Airway epithelial cell (primary cell): ENCODE data around the gene U2AF1L4. TPM values are rescaled to one million over a fixed set of nuclear protein-coding genes. Genes with fewer than 3 reads are reported as not detected.

Experiments used
- total RNA-seq: library from RNA; depleted of rRNA; stranded (reverse); fragments of >200 nt; gene quantifications from 2 replicates; pipeline ENCODE4 v1.2.3, GENCODE V29; 2015

The U2AF1L4 gene, protein sequence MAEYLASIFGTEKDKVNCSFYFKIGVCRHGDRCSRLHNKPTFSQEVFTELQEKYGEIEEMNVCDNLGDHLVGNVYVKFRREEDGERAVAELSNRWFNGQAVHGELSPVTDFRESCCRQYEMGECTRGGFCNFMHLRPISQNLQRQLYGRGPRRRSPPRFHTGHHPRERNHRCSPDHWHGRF
- 7.9 and 9.1 TPM in 2 replicates for total RNA-seq

GRCh38 chr19:35745328-35746086 lies at the start of gene U2AF1L4, which contains the start of gene PSENEN:
TSS of gene U2AF1L4 (minus strand) at chr19:35745418. CDS start at chr19:35745391, 27 bp downstream.
TSS of gene PSENEN (plus strand) at chr19:35745651. CDS start at chr19:35745931, 280 bp downstream.

GRCh38 chr19:35775298-35776101 lies 30.3 kb upstream of the U2AF1L4 start, which contains the start of gene ARHGAP33:
TSS of gene ARHGAP33 (plus strand) at chr19:35775564. CDS start at chr19:35775659, 95 bp downstream.

GRCh38 chr19:35757749-35758608 lies 12.8 kb upstream of the U2AF1L4 start, which contains the start of gene PROSER3:
TSS of gene PROSER3 (plus strand) at chr19:35758176. CDS start at chr19:35758216, 40 bp downstream.

GRCh38 chr19:35756377-35757230 lies 11.4 kb upstream of the U2AF1L4 start, which contains the start of gene HSPB6:
TSS of gene HSPB6 (minus strand) at chr19:35757029. CDS start at chr19:35757008, 21 bp downstream.

DNA sequence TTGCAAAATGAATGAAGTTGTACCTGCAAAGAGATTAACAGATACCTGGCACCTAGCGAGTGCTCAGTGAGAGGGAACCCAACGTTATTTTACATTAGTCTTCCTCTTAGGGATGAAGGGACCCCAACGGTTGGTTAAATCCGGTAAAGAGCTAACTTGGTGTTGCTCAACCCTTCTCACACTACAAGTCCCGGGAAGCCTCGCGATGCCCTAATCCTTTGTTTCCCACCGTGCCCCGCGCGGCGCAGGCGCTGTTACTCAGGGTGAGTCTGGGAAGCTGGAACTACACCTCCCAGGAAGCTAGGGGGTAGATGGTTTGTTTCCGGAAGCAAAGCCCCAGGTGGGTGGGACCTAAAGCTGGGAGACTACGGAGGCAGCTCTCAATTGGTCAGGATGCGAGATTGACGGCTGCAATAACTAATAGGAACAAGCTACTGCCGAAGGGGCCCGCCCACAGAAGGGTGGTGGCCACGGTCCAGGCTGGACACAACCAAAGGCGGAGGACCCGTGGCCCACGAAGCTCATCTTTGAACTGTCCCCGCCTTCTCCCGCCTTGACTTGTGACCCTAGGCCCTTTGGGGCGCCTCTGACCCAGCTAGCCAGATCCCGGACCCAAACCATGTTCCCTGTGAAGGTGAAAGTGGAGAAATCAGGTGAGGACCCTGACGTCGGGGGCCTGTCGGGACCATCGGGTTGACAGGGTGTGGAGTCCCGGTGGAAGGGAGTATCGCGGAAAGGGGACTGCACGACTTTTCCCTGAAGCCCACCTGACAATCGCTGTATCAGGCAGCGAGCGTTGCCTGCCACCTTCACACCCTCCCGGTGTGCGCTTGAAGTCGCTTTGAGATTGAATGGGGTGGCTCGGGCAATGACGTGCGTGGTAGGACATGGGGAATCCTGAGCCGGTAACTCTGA lies 3.1 kb upstream of the U2AF1L4 start, which contains the start of gene LIN37:
Gene LIN37 (plus strand): TSS at position 471 of the 915 bp plus-strand sequence. CDS start 149 bp downstream, at position 620.

DNA sequence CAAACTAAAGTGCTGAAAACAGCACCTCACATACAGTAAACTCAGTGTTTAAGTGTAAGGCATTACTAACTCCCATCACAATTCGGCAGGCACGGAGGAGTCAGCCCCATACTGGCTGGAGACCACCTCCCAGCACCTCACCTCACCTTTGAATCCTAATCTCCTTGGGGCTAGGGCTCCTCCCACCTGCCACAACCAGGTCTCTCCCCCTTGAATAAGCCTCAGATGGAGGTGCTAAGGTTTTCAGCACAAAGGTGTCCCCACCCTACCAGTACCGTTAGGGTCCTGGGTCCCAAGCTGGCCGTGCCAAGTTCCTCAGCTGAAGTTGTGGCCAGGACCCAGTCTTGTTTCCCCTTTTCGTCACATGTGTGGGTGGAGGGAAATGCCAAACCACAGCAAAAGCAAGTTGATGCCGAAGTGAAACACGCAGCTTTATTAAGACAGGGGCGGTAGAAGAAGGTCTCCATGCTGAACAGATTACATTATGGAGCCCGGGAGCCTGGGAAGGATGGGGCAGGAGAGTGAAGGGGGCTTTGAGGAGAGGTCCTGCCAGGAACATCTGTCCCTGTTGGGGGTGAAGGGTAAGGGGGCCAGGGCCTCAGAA lies 3.0 kb downstream of the U2AF1L4 start, which contains the start of gene IGFLR1:
Gene IGFLR1 (minus strand): TSS at position 332 of the 604 bp plus-strand sequence. CDS start 1,272 bp downstream, outside the sequence.

DNA sequence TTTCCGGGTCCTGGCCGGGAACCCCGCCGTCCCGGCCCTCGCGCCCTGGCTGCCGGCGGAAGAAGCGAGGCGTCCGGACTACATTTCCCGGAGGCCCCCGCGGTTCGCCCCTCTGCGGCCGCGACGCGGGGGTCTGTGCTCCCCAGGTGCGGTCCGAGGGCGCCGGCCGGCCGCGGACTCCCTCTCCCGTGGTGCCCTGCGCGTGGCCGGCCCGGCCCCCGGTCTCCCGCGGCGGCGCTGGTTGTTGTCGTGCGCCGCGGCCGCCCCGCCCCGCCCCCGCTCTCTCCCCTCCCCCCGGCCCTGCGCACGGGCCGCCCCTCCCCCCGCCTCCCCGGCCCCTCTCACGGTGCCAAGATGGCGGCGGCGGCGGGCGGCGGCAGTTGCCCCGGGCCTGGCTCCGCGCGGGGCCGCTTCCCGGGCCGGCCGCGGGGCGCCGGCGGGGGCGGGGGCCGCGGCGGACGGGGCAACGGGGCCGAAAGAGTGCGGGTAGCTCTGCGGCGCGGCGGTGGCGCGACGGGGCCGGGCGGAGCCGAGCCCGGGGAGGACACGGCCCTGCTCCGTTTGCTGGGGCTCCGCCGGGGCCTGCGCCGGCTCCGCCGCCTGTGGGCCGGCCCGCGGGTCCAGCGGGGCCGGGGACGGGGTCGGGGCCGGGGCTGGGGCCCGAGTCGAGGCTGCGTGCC lies 27.4 kb downstream of the U2AF1L4 start, which contains the start of gene KMT2B:
Gene KMT2B (plus strand): TSS at position 339 of the 680 bp plus-strand sequence. CDS start 16 bp downstream, at position 355.

DNA sequence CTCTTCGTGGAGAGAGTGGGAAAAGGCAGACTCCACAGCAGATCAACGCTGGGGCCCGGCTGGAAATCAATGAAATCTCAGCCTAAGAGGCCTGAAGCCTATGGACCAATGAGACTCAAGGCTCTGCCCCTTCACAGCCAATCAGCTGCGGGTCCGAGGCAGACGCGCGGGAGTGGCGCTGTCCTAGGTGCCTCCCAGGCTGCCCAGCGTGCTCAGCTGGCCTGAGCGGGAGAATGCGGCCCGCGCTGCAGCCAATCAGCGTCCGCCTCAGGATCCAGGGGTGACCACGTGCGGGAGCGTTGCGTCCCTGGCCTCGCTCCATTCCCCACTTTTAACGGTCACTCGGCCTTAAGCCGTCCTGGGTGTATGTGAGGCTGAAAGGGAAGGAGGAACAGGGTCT lies 41.0 kb downstream of the U2AF1L4 start, which contains the start of gene ZBTB32:
Gene ZBTB32 (plus strand): TSS at position 341 of the 400 bp plus-strand sequence. CDS start 10,069 bp downstream, outside the sequence.

Other genes with a start within 250 kb of the U2AF1L4 start
- gene DMKN, start 231.8 kb downstream of the U2AF1L4 start, total RNA-seq: 490 and 661 TPM in 2 replicates
- gene SBSN, start 217.1 kb downstream of the U2AF1L4 start, total RNA-seq: 62.1 and 80.8 TPM in 2 replicates
- not detected in 2 replicates for gene GAPDHS, start 212.0 kb downstream of the U2AF1L4 start, total RNA-seq
- 116 and 138 TPM in 2 replicates for gene TMEM147, start 199.8 kb downstream of the U2AF1L4 start, total RNA-seq
- not detected in 2 replicates for gene ATP4A, start 181.8 kb downstream of the U2AF1L4 start, total RNA-seq
- gene PMIS2, start 159.2 kb downstream of the U2AF1L4 start, total RNA-seq: not detected in 2 replicates
- gene HAUS5, start 132.7 kb downstream of the U2AF1L4 start, total RNA-seq: 10.9 TPM in 2 replicates
- gene RBM42, start 116.4 kb downstream of the U2AF1L4 start, total RNA-seq: 103 and 118 TPM in 2 replicates
- 0.35 and 0.51 TPM in 2 replicates for gene ETV2, start 103.7 kb downstream of the U2AF1L4 start, total RNA-seq
- 473 and 703 TPM in 2 replicates for gene COX6B1, start 97.1 kb downstream of the U2AF1L4 start, total RNA-seq
- not detected in 2 replicates for gene UPK1A, start 78.9 kb downstream of the U2AF1L4 start, total RNA-seq
- gene ZBTB32, start 40.9 kb downstream of the U2AF1L4 start, total RNA-seq: not detected in 2 replicates
- gene KMT2B, start 27.4 kb downstream of the U2AF1L4 start, total RNA-seq: 16.7 and 19.3 TPM in 2 replicates
- gene IGFLR1, start 3.0 kb downstream of the U2AF1L4 start, total RNA-seq: 6.3 and 6.7 TPM in 2 replicates
- gene PSENEN, start 233 bp upstream of the U2AF1L4 start, total RNA-seq: 45.9 and 62.3 TPM in 2 replicates
- gene LIN37, start 3.2 kb upstream of the U2AF1L4 start, total RNA-seq: 10.4 and 43.5 TPM in 2 replicates
- gene HSPB6, start 11.6 kb upstream of the U2AF1L4 start, total RNA-seq: 0.35 TPM in 1 of 2 replicates, not detected in the other
- gene PROSER3, start 12.8 kb upstream of the U2AF1L4 start, total RNA-seq: 6.5 and 19.5 TPM in 2 replicates
- gene ARHGAP33, start 30.1 kb upstream of the U2AF1L4 start, total RNA-seq: 5.6 and 7.5 TPM in 2 replicates
- not detected in 2 replicates for gene PRODH2, start 67.4 kb upstream of the U2AF1L4 start, total RNA-seq
- not detected in 2 replicates for gene NPHS1, start 107.1 kb upstream of the U2AF1L4 start, total RNA-seq
- gene KIRREL2, start 111.5 kb upstream of the U2AF1L4 start, total RNA-seq: 0.14 TPM in 1 of 2 replicates, not detected in the other
- gene APLP1, start 123.2 kb upstream of the U2AF1L4 start, total RNA-seq: 1.9 and 2.8 TPM in 2 replicates
- 4.8 and 21.3 TPM in 2 replicates for gene NFKBID, start 155.1 kb upstream of the U2AF1L4 start, total RNA-seq
- gene HCST, start 157.1 kb upstream of the U2AF1L4 start, total RNA-seq: not detected in 2 replicates
- not detected in 2 replicates for gene TYROBP, start 162.9 kb upstream of the U2AF1L4 start, total RNA-seq
- gene LRFN3, start 191.0 kb upstream of the U2AF1L4 start, total RNA-seq: 6.5 and 10.8 TPM in 2 replicates
- 34.6 and 81.5 TPM in 2 replicates for gene SDHAF1, start 249.8 kb upstream of the U2AF1L4 start, total RNA-seq